HepG2 (cell line): Measurements from ENCODE around the gene SECISBP2L.

ENCODE experiments used
- CBX1 ChIP-seq: IDR thresholded peaks from one replicate; pipeline ENCODE4 v1.6.1; 2016; ENCODE audit warnings: antibody characterized with exemption, low read depth
- JUND ChIP-seq: sonication (generic); formaldehyde crosslinking; IDR thresholded peaks from 2 replicates; pipeline ENCODE4 v1.8.0; 2022; ENCODE audit warnings: mild to moderate bottlenecking, missing genetic modification reagents
- NFIB ChIP-seq: sonication (generic); formaldehyde crosslinking; IDR thresholded peaks from 2 replicates; pipeline ENCODE4 v1.9.0; 2021; ENCODE audit warnings: missing genetic modification reagents, mild to moderate bottlenecking, borderline replicate concordance
- RAD51 ChIP-seq: fragments of 450-650 bp; IDR thresholded peaks from 2 replicates; pipeline ENCODE4 v1.6.1; 2016; ENCODE audit warnings: borderline replicate concordance
- TEAD3 ChIP-seq: optimal IDR thresholded peaks from 2 replicates; pipeline ENCODE3; 2016; ENCODE audit warnings: borderline replicate concordance
- ZBTB38 ChIP-seq: sonication (generic); formaldehyde crosslinking; IDR thresholded peaks from 2 replicates; pipeline ENCODE4 v1.5.1; 2020; ENCODE audit warnings: mild to moderate bottlenecking, missing genetic modification reagents

GRCh38 chr15:48986240-48986639 is 60.0 kb downstream of the SECISBP2L start:
- TF ChIP-seq RAD51 (no peak), JUND (CRISPR knock-in tag) (no peak), CBX1 (no peak), ZBTB38 (no peak), TEAD3 (CRISPR knock-in tag) (no peak), NFIB (CRISPR knock-in tag) (no peak)
